ENCODE measurements around the gene DOCK4. TPM values are rescaled to one million over a fixed set of nuclear protein-coding genes. Genes with fewer than 3 reads are reported as not detected.

The DOCK4 gene
- total RNA-seq, 1 donor from 2014 or later: 44.1 TPM

DNA sequence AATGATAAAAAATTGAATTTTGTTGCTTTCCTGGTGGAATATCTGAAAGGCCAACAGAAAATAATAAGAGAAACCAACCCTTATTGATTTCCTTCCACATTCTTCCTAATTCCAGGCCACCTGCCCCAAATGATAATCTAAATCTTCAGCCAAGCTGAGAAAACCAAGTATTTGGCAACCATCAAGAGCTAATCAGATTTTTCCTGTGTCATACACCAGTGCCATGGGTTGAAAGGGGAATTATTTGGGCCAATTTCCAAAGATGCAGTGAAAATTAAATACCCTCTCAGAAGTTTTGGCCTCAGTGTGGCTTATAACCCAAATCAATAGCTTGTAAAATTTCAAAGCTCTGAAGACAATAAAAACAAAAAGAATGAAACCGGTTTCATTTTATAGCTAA lies 70.4 kb downstream of the DOCK4 start:
- Mint-ChIP-seq H3K27me3 (ENCODE audit: unreplicated experiment) (no peaks in the 10 kb centered on the region), H3K4me3 (ENCODE audit: unreplicated experiment) (no peak overlapping the region), H3K27ac (ENCODE audit: unreplicated experiment) (no peak overlapping the region), H3K9me3 (ENCODE audit: unreplicated experiment) (no peaks in the 10 kb centered on the region), H3K4me1 (ENCODE audit: unreplicated experiment) (peaks cover 21% of the 10 kb centered on the region), H3K36me3 (ENCODE audit: unreplicated experiment) (no peaks in the 10 kb centered on the region)
- DNase-seq (ENCODE audit: extremely low spot score, unreplicated experiment): no peak
- TF ChIP-seq, protein P1, sequence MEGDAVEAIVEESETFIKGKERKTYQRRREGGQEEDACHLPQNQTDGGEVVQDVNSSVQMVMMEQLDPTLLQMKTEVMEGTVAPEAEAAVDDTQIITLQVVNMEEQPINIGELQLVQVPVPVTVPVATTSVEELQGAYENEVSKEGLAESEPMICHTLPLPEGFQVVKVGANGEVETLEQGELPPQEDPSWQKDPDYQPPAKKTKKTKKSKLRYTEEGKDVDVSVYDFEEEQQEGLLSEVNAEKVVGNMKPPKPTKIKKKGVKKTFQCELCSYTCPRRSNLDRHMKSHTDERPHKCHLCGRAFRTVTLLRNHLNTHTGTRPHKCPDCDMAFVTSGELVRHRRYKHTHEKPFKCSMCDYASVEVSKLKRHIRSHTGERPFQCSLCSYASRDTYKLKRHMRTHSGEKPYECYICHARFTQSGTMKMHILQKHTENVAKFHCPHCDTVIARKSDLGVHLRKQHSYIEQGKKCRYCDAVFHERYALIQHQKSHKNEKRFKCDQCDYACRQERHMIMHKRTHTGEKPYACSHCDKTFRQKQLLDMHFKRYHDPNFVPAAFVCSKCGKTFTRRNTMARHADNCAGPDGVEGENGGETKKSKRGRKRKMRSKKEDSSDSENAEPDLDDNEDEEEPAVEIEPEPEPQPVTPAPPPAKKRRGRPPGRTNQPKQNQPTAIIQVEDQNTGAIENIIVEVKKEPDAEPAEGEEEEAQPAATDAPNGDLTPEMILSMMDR (IDR thresholded peaks at IDR 0.05): no peak

DNA sequence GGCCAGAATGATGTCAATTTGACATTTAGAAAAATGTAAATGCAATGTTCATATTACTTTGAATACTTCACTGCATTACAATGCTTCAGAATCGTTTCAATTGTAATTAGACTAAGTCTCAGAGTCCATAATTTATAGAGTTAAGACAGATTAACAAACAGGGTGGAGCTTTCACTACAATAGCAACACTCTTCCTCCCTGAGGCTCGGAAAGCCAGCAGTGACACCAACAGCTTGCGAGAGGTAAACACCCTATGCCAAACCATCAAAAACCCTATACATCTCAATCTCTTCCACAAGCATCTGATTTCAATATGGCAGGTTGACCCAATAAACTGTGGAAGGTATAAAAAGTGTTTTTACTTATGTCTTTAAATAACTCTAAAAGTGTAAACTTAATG lies 72.2 kb downstream of the DOCK4 start:
- Mint-ChIP-seq H3K4me3 (ENCODE audit: unreplicated experiment) (no peak overlapping the region), H3K36me3 (ENCODE audit: unreplicated experiment) (no peaks in the 10 kb centered on the region), H3K27ac (ENCODE audit: unreplicated experiment) (no peak overlapping the region), H3K27me3 (ENCODE audit: unreplicated experiment) (no peaks in the 10 kb centered on the region), H3K9me3 (ENCODE audit: unreplicated experiment) (no peaks in the 10 kb centered on the region), H3K4me1 (ENCODE audit: unreplicated experiment) (peaks cover 10% of the 10 kb centered on the region)
- TF ChIP-seq, protein P1 (IDR thresholded peaks at IDR 0.05): no peak
- no peak for DNase-seq (ENCODE audit: extremely low spot score, unreplicated experiment)

DNA sequence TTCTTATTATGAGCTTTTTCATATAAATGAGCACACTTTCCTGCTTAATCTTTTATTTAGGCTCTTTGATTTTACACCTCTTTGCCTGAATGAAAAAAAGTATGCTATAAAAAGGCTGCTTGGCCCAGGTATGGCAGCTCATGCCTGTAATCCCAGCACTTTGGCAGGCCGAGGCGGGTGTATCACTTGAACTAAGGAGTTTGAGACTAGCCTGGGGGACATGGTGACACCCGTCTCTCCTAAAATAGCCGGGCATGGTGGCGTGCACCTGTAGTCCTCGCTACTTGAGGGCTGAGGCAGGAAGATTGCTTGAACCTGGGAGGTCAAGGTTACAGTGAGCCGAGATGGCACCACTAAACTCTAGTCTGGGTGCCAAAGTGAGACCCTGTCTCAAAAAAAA lies 72.9 kb downstream of the DOCK4 start:
- Mint-ChIP-seq H3K9me3 (ENCODE audit: unreplicated experiment) (no peaks in the 10 kb centered on the region), H3K27me3 (ENCODE audit: unreplicated experiment) (no peaks in the 10 kb centered on the region), H3K4me3 (ENCODE audit: unreplicated experiment) (no peak overlapping the region), H3K4me1 (ENCODE audit: unreplicated experiment) (peaks cover 10% of the 10 kb centered on the region), H3K36me3 (ENCODE audit: unreplicated experiment) (no peaks in the 10 kb centered on the region), H3K27ac (ENCODE audit: unreplicated experiment) (no peak overlapping the region)
- no peak for DNase-seq (ENCODE audit: extremely low spot score, unreplicated experiment)
- TF ChIP-seq, protein P1 (IDR thresholded peaks at IDR 0.05): no peak

DNA sequence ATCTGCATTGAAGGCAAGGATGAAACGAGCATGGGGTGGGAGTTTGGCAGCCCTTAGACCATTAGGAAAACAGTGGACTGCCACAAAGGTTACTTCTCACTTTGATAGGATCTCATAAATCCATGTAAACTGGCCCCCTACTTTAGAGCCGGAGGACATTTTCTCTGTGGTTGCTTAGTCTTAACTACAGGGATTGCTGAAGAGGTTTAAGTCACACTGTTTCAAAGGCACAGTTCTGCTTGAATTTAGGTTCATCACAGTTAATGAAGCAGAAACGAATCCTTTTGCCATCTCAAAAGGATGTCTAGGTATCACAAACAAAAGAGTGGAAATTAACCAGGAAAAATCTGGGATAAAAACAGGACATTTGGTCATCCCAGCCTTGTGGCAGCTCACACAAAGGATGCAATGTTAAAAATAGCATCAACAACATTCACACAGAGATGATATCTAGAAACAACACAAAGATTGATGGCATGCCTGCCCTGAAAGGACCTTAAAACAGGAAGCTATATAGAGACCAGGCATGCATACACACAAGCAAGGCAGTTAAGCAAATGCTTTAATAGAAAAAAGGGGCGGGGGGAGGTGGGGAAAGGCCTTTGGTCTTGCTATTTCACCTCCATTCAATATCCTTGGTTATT lies 74.0 kb downstream of the DOCK4 start:
- H3K27me3 Mint-ChIP-seq (ENCODE audit: unreplicated experiment): no peaks in the 10 kb centered on the region
- TF ChIP-seq, protein P1 (IDR thresholded peaks at IDR 0.05): no peak
- no peak overlapping the region for H3K4me3 Mint-ChIP-seq (ENCODE audit: unreplicated experiment)
- no peaks in the 10 kb centered on the region for H3K36me3 Mint-ChIP-seq (ENCODE audit: unreplicated experiment)
- H3K9me3 Mint-ChIP-seq (ENCODE audit: unreplicated experiment): no peaks in the 10 kb centered on the region
- no peak overlapping the region for H3K27ac Mint-ChIP-seq (ENCODE audit: unreplicated experiment)
- no peak for DNase-seq (ENCODE audit: extremely low spot score, unreplicated experiment)
- peaks cover 10% of the 10 kb centered on the region for H3K4me1 Mint-ChIP-seq (ENCODE audit: unreplicated experiment)

DNA sequence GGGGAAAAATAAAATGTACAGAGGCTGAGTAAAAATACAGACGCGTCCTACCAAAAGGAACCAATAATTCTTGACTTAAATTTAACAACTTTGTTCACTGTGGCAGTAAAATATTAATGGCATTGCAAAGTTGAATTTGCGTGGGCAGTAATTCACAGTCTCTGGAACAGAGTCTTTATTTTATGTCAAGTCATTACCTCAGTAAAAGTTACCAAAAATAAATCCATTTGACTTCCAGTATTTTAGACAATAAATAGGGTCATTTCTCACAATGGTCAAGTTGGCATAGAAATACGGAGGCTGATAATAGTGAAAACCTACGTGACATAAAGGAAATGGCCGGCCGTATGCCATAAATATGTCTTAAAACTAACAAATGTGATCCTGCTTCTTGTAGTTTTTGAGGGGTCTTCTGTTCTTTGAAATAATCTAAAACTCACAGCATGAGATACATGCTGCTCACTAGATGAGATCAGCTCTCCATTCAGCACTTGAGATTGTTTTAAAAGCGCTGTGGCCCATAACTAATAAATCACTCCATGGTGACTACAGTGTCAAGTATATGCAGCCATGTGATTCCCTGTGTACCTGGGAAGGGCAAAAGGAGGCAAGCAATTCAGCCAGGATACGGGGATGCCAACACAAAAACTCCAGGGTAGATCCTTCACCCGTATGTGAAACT lies 75.3 kb downstream of the DOCK4 start:
- Mint-ChIP-seq H3K4me1 (ENCODE audit: unreplicated experiment) (peaks cover 10% of the 10 kb centered on the region), H3K27ac (ENCODE audit: unreplicated experiment) (no peak overlapping the region), H3K27me3 (ENCODE audit: unreplicated experiment) (no peaks in the 10 kb centered on the region), H3K36me3 (ENCODE audit: unreplicated experiment) (peaks cover 2% of the 10 kb centered on the region), H3K4me3 (ENCODE audit: unreplicated experiment) (no peak overlapping the region), H3K9me3 (ENCODE audit: unreplicated experiment) (peaks cover 3% of the 10 kb centered on the region)
- TF ChIP-seq, protein P1 (IDR thresholded peaks at IDR 0.05): no peak
- DNase-seq (ENCODE audit: extremely low spot score, unreplicated experiment): no peak

All from osteocyte (in vitro differentiated cells).